T-helper 2 cell (primary cell): ENCODE measurements around the gene WFS1.

ENCODE experiments used
- DNase-seq, 5 experiments: peaks; one replicate each; pipeline versions ENCODE4 v3.0.0 to v3.0.0-alpha.2; 2012 to 2022

WFS1 gene

GRCh38 chr4:6262176-6262575 is 7.5 kb upstream of the WFS1 start:
- DNase-seq, result no peak

GRCh38 chr4:6262847-6263487 is 6.7 kb upstream of the WFS1 start:
- DNase-seq, result no peak

GRCh38 chr4:6263526-6264224 is 6.0 kb upstream of the WFS1 start:
- no peak for DNase-seq

GRCh38 chr4:6264225-6264540 is 5.5 kb upstream of the WFS1 start:
- peak in 1 of 5 experiments; percentile 51 for DNase-seq

GRCh38 chr4:6265546-6265945 is 4.1 kb upstream of the WFS1 start:
- DNase-seq, result no peak

GRCh38 chr4:6267573-6267972 is 2.1 kb upstream of the WFS1 start:
- peak in 1 of 5 experiments; percentile 34 for DNase-seq

GRCh38 chr4:6268650-6269615 is 717 bp upstream of the WFS1 start:
- no peak for DNase-seq

- DNase-seq, result no peak
These were observed 1.0 kb downstream of the WFS1 start for GRCh38 chr4:6270636-6271121.

- DNase-seq, result no peak
These were observed 1.6 kb downstream of the WFS1 start for GRCh38 chr4:6271206-6271605.

GRCh38 chr4:6271701-6272465 is 2.2 kb downstream of the WFS1 start:
- DNase-seq, result no peak

- no peak for DNase-seq
These were observed 3.4 kb downstream of the WFS1 start for GRCh38 chr4:6272863-6273660.

- DNase-seq, result no peak
These were observed 4.0 kb downstream of the WFS1 start for GRCh38 chr4:6273661-6273990.

GRCh38 chr4:6275351-6275750 is 5.7 kb downstream of the WFS1 start:
- no peak for DNase-seq

GRCh38 chr4:6275898-6276806 is 6.5 kb downstream of the WFS1 start:
- no peak for DNase-seq

GRCh38 chr4:6277139-6277802 is 7.6 kb downstream of the WFS1 start:
- DNase-seq, result no peak

- DNase-seq, result no peak
These were observed 8.5 kb downstream of the WFS1 start for GRCh38 chr4:6277935-6278800.

GRCh38 chr4:6278801-6279197 is 9.1 kb downstream of the WFS1 start:
- peak in 1 of 5 experiments; percentile 59 for DNase-seq

- DNase-seq, result no peak
These were observed 10.1 kb downstream of the WFS1 start for GRCh38 chr4:6279582-6280289.
